ENCODE results near the gene REV3L.

REV3L gene

GRCh38 chr6:111441678-111442243, 41.3 kb downstream of the REV3L start:
- peak; percentile 63 for DNase-seq (ENCODE audit: low read depth)
- TF ChIP-seq MYC (IDR thresholded peaks at IDR 0.05; ENCODE audit: low read depth, low read length) (no peak), CTCF (IDR thresholded peaks at IDR 0.05; ENCODE audit: low read depth, low read length) (no peak), MAX (IDR thresholded peaks at IDR 0.05; ENCODE audit: low read depth, low read length) (no peak), POLR2A (IDR thresholded peaks at IDR 0.05; ENCODE audit: extremely low read depth, insufficient read length) (no peak)
- no peak overlapping the region for H3K4me3 ChIP-seq (ENCODE audit: low read depth, low read length)

- H3K4me3 ChIP-seq (ENCODE audit: low read depth, low read length): no peak overlapping the region
- DNase-seq (ENCODE audit: low read depth): peak; percentile 48
- no peak for TF ChIP-seq MYC (IDR thresholded peaks at IDR 0.05; ENCODE audit: low read depth, low read length)
- TF ChIP-seq MAX (IDR thresholded peaks at IDR 0.05; ENCODE audit: low read depth, low read length): no peak
- no peak for TF ChIP-seq CTCF (IDR thresholded peaks at IDR 0.05; ENCODE audit: low read depth, low read length)
- no peak for TF ChIP-seq POLR2A (IDR thresholded peaks at IDR 0.05; ENCODE audit: extremely low read depth, insufficient read length)
These were observed 43.8 kb downstream of the REV3L start for GRCh38 chr6:111439171-111439570.

- TF ChIP-seq MYC (IDR thresholded peaks at IDR 0.05; ENCODE audit: low read depth, low read length): no peak
- no peak for TF ChIP-seq CTCF (IDR thresholded peaks at IDR 0.05; ENCODE audit: low read depth, low read length)
- TF ChIP-seq POLR2A (IDR thresholded peaks at IDR 0.05; ENCODE audit: extremely low read depth, insufficient read length): no peak
- TF ChIP-seq MAX (IDR thresholded peaks at IDR 0.05; ENCODE audit: low read depth, low read length): no peak
- DNase-seq (ENCODE audit: low read depth): no peak
These were observed 45.4 kb downstream of the REV3L start for GRCh38 chr6:111437573-111437972.

GRCh38 chr6:111432511-111432910, 50.5 kb downstream of the REV3L start:
- TF ChIP-seq POLR2A (IDR thresholded peaks at IDR 0.05; ENCODE audit: extremely low read depth, insufficient read length) (no peak), CTCF (IDR thresholded peaks at IDR 0.05; ENCODE audit: low read depth, low read length) (no peak), MYC (IDR thresholded peaks at IDR 0.05; ENCODE audit: low read depth, low read length) (no peak), MAX (IDR thresholded peaks at IDR 0.05; ENCODE audit: low read depth, low read length) (no peak)
- no peak overlapping the region for H3K4me3 ChIP-seq (ENCODE audit: low read depth, low read length)
- DNase-seq (ENCODE audit: low read depth): no peak

More at GRCh38 chr6:111437573-111437972, 45.4 kb downstream of the REV3L start:
- H3K4me3 ChIP-seq (ENCODE audit: low read depth, low read length): no peak overlapping the region

- no peak for TF ChIP-seq MYC (IDR thresholded peaks at IDR 0.05; ENCODE audit: low read depth, low read length)
- no peak for TF ChIP-seq POLR2A (IDR thresholded peaks at IDR 0.05; ENCODE audit: extremely low read depth, insufficient read length)
- TF ChIP-seq MAX (IDR thresholded peaks at IDR 0.05; ENCODE audit: low read depth, low read length): no peak
- no peak for TF ChIP-seq CTCF (IDR thresholded peaks at IDR 0.05; ENCODE audit: low read depth, low read length)
These were observed 52.2 kb downstream of the REV3L start for GRCh38 chr6:111430605-111431376.

More at GRCh38 chr6:111430605-111431376, 52.2 kb downstream of the REV3L start:
- H3K4me3 ChIP-seq (ENCODE audit: low read depth, low read length): no peak overlapping the region
- no peak for DNase-seq (ENCODE audit: low read depth)
